Measurements from ENCODE around the gene PTPRD. TPM values are rescaled to one million over a fixed set of nuclear protein-coding genes. Genes with fewer than 3 reads are reported as not detected.

Gene PTPRD
- total RNA-seq, 1 donor from 2014 or later, result 30.8 TPM

DNA sequence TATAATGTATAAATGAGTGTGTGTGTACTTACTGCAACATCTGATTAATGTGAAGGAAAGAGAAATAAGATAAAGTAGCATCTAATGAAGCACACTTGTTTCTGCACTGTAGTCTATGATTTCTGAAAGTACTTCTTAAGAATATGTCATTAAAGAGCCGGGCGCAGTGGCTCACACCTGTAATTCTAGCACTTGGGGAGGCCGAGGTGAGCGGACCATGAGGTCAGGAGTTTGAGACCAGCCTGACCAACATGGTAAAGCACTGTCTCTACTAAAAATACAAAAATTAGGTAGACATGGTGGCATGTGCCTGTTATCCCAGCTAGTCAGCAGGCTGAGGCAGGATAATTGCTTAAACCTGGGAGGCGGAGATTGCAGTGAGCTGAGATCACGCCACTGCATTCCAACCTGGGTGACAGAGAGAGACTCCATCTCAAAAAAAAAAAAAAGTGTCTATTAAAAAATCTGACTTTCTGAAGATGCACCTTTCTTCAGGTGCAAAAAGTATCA, 556.9 kb downstream of the PTPRD start:
- Histone ChIP-seq H3K27ac (no peak overlapping the region), H3K9me3 (no peaks in the 10 kb centered on the region), H3K4me3 (no peak overlapping the region), H3K36me3 (no peaks in the 10 kb centered on the region), H3K4me1 (no peaks in the 10 kb centered on the region), H3K27me3 (no peaks in the 10 kb centered on the region)
- intact Hi-C loops (cut with DNase I), result no loop called here
- ATAC-seq (no peak), DNase-seq (no peak)
- TF ChIP-seq, protein P1, sequence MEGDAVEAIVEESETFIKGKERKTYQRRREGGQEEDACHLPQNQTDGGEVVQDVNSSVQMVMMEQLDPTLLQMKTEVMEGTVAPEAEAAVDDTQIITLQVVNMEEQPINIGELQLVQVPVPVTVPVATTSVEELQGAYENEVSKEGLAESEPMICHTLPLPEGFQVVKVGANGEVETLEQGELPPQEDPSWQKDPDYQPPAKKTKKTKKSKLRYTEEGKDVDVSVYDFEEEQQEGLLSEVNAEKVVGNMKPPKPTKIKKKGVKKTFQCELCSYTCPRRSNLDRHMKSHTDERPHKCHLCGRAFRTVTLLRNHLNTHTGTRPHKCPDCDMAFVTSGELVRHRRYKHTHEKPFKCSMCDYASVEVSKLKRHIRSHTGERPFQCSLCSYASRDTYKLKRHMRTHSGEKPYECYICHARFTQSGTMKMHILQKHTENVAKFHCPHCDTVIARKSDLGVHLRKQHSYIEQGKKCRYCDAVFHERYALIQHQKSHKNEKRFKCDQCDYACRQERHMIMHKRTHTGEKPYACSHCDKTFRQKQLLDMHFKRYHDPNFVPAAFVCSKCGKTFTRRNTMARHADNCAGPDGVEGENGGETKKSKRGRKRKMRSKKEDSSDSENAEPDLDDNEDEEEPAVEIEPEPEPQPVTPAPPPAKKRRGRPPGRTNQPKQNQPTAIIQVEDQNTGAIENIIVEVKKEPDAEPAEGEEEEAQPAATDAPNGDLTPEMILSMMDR (IDR thresholded peaks at IDR 0.05), result no peak

DNA sequence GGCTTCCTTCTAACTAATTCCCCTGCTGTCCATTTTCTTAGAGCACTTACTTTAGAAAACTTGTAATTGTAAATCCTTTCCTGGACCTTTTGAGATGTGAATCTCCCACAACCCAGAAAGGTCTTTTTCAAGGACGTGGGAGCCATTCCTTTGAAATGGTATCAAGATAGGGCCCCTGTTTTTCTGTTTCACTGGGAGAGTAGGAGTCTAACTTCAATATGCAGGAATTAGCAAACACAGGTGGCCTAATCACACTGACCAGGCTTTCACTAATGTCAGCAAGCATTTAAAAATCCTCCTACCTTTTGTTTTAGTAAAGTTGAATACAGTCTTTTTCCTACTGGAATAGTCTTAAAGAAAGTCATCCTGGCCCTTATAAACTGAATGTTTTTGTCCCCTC, 558.3 kb downstream of the PTPRD start:
- ATAC-seq (no peak), DNase-seq (no peak)
- intact Hi-C loops (cut with DNase I), result no loop called here
- Histone ChIP-seq H3K27me3 (no peaks in the 10 kb centered on the region), H3K9me3 (no peaks in the 10 kb centered on the region), H3K27ac (no peak overlapping the region), H3K4me3 (no peak overlapping the region), H3K36me3 (no peaks in the 10 kb centered on the region), H3K4me1 (no peaks in the 10 kb centered on the region)
- TF ChIP-seq, protein P1 (IDR thresholded peaks at IDR 0.05), result no peak

DNA sequence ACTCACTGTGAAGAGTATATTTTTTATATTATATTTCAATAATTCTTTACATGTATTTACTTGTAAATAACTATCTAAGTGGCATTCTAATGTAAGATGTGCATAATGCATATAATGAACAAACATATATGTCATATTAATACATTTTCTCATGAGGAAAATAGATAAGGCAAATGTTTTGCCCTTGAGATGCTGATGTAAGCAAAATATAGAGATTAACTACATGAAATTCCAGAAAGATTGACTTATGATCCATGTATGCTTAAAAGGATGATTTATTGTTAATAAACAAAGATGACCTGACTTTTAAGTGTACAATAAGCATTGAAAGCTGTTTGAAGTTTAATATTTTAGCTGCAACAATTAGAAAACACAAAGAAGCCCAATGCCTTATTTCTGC, 559.9 kb downstream of the PTPRD start:
- Histone ChIP-seq H3K36me3 (no peaks in the 10 kb centered on the region), H3K4me1 (no peaks in the 10 kb centered on the region), H3K27ac (no peak overlapping the region), H3K4me3 (no peak overlapping the region), H3K9me3 (no peaks in the 10 kb centered on the region), H3K27me3 (no peaks in the 10 kb centered on the region)
- DNase-seq (no peak), ATAC-seq (no peak)
- TF ChIP-seq, protein P1 (IDR thresholded peaks at IDR 0.05), result no peak
- intact Hi-C loops (cut with DNase I), result no loop called here

DNA sequence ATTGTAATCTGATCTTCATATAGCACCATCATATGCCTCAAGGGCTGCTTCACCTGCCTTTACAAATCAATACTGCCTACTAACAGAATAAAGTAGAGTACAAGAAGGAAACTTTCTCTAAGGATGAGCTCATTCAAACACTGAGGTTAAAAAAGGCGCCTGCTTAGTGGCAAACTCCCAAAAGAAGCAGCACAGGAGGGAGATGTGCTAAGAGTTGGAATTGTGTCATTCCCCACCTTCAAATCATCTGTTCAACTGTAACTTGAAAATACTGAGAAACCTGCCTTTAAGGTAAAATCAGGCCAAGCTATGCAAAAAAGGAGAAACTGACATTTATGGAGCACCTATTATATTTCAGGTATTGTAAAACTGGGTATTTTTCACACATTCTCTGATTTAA, 560.6 kb downstream of the PTPRD start:
- intact Hi-C loops (cut with DNase I), result no loop called here
- no peak for DNase-seq

DNA sequence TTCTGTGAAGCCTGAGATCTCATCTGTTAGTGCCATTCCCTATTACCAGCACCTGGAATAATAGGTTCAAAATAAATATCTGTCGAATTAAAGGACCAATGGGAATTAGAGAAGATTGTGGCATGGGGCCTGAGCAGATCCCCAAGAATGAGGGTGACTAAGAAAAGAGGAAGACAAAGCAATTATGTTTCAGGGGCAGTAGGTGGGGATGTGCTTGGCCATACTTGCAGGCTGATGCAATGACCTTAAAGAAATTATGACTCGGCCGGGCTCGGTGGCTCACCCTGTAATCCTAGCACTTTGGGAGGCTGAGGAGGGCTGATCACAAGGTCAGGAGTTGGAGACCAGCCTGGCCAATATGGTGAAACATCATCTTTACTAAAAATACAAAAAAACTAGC, 562.8 kb downstream of the PTPRD start:
- ATAC-seq, result no peak
- intact Hi-C loops (cut with DNase I), result no loop called here
- H3K9me3 ChIP-seq, result no peaks in the 10 kb centered on the region
- no peaks in the 10 kb centered on the region for H3K27me3 ChIP-seq
- H3K4me1 ChIP-seq, result no peaks in the 10 kb centered on the region
- TF ChIP-seq, protein P1 (IDR thresholded peaks at IDR 0.05), result no peak
- H3K27ac ChIP-seq, result no peak overlapping the region
- DNase-seq, result no peak
- no peak overlapping the region for H3K4me3 ChIP-seq
- H3K36me3 ChIP-seq, result no peaks in the 10 kb centered on the region

More for the DNA sequence above, 560.6 kb downstream of the PTPRD start:
- TF ChIP-seq, protein P1 (IDR thresholded peaks at IDR 0.05), result no peak
- ATAC-seq, result no peak
- Histone ChIP-seq H3K4me3 (no peak overlapping the region), H3K27ac (no peak overlapping the region), H3K27me3 (no peaks in the 10 kb centered on the region), H3K9me3 (no peaks in the 10 kb centered on the region), H3K4me1 (no peaks in the 10 kb centered on the region), H3K36me3 (no peaks in the 10 kb centered on the region)

DNA sequence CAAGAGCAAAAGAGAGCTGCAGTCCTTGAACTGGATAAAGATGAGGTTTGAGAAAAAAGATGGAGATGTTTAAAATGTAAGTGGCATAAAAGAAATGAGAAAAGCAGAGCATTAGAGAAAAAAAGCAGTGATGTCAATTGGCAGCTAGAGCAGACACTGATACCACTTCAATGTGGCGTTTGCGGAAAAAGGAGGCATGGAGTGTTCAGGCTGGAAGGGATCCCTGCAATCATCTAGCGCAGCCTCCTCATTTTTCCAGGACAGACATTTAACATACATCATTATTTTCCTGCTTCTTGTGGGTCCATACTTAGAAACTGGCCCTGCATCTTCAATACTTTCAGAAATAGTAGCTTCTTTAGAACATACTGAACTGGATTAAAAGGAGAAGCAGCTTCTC, 563.8 kb downstream of the PTPRD start:
- no peak for ATAC-seq

More for the DNA sequence above, 563.8 kb downstream of the PTPRD start:
- DNase-seq, result no peak
- TF ChIP-seq, protein P1 (IDR thresholded peaks at IDR 0.05), result no peak
- Histone ChIP-seq H3K27ac (no peak overlapping the region), H3K36me3 (no peaks in the 10 kb centered on the region), H3K9me3 (no peaks in the 10 kb centered on the region), H3K4me1 (no peaks in the 10 kb centered on the region), H3K4me3 (no peak overlapping the region), H3K27me3 (no peaks in the 10 kb centered on the region)
- intact Hi-C loops (cut with DNase I), result no loop called here
